ENCODE data around the gene HADHB. TPM values are rescaled to one million over a fixed set of nuclear protein-coding genes. Genes with fewer than 3 reads are reported as not detected.

Gene HADHB
- polyA plus RNA-seq, 4 donors: 102 to 331 (median 189) TPM

GRCh38 chr2:26235089-26235488 is 9.7 kb upstream of the HADHB start:
- 43 to 80% (median 71%) methylated on average over 9 of the region's 9 CpGs for WGBS, 3 donors
- no peaks in the 10 kb centered on the region for H3K9me3 ChIP-seq (ENCODE audit: control insufficient read depth in 2 of 2, insufficient read depth in 1 of 2, low read depth in 1 of 2, low read length in 1 of 2)
- DNase-seq: peak in 1 of 2 donors; percentile 38
- no peaks in the 10 kb centered on the region for H3K27me3 ChIP-seq (ENCODE audit: control insufficient read depth in 3 of 3, insufficient read depth in 3 of 3, low read length in 3 of 3)
- peaks cover 6 to 9% (median 6%) of the 10 kb centered on the region in 3 donors for H3K4me1 ChIP-seq (ENCODE audit: control insufficient read depth in 3 of 3, insufficient read depth in 2 of 3, low read depth in 1 of 3, low read length in 2 of 3)
- H3K27ac ChIP-seq (ENCODE audit: low read depth in 1 of 3, low read length in 2 of 3): no peak overlapping the region
- H3K36me3 ChIP-seq (ENCODE audit: control insufficient read depth in 3 of 3, insufficient read depth in 2 of 3, low read depth in 1 of 3, low read length in 3 of 3): peaks cover 20 to 46% (median 27%) of the 10 kb centered on the region in 3 donors
- no peak for FAIRE-seq
- no peak overlapping the region for H3K4me3 ChIP-seq (ENCODE audit: low read depth in 1 of 3, low read length in 3 of 3)

GRCh38 chr2:26237868-26238267 is 6.9 kb upstream of the HADHB start:
- no peaks in the 10 kb centered on the region for H3K9me3 ChIP-seq (ENCODE audit: control insufficient read depth in 2 of 2, insufficient read depth in 1 of 2, low read depth in 1 of 2, low read length in 1 of 2)
- WGBS, 3 donors: 69 to 96% (median 87%) methylated on average over 1 of the region's 1 CpG
- FAIRE-seq (no peak), DNase-seq (no peak)
- peaks cover 7 to 17% (median 9%) of the 10 kb centered on the region in 3 donors for H3K4me1 ChIP-seq (ENCODE audit: control insufficient read depth in 3 of 3, insufficient read depth in 2 of 3, low read depth in 1 of 3, low read length in 2 of 3)
- H3K27ac ChIP-seq (ENCODE audit: low read depth in 1 of 3, low read length in 2 of 3): no peak overlapping the region
- H3K4me3 ChIP-seq (ENCODE audit: low read depth in 1 of 3, low read length in 3 of 3): no peak overlapping the region
- peaks cover 11 to 34% (median 15%) of the 10 kb centered on the region in 3 donors for H3K36me3 ChIP-seq (ENCODE audit: control insufficient read depth in 3 of 3, insufficient read depth in 2 of 3, low read depth in 1 of 3, low read length in 3 of 3)
- no peaks in the 10 kb centered on the region for H3K27me3 ChIP-seq (ENCODE audit: control insufficient read depth in 3 of 3, insufficient read depth in 3 of 3, low read length in 3 of 3)

- no peaks in the 10 kb centered on the region for H3K9me3 ChIP-seq (ENCODE audit: control insufficient read depth in 2 of 2, insufficient read depth in 1 of 2, low read depth in 1 of 2, low read length in 1 of 2)
- H3K4me3 ChIP-seq (ENCODE audit: low read depth in 1 of 3, low read length in 3 of 3): no peak overlapping the region
- FAIRE-seq (no peak), DNase-seq (peak; percentile 38 to 58)
- H3K4me1 ChIP-seq (ENCODE audit: control insufficient read depth in 3 of 3, insufficient read depth in 2 of 3, low read depth in 1 of 3, low read length in 2 of 3): peaks cover 7 to 17% (median 9%) of the 10 kb centered on the region in 3 donors
- H3K27ac ChIP-seq (ENCODE audit: low read depth in 1 of 3, low read length in 2 of 3): no peak overlapping the region
- WGBS, 3 donors: 43 to 76% (median 63%) methylated on average over 4 of the region's 4 CpGs
- H3K27me3 ChIP-seq (ENCODE audit: control insufficient read depth in 3 of 3, insufficient read depth in 3 of 3, low read length in 3 of 3): no peaks in the 10 kb centered on the region
- peaks cover 10 to 31% (median 11%) of the 10 kb centered on the region in 3 donors for H3K36me3 ChIP-seq (ENCODE audit: control insufficient read depth in 3 of 3, insufficient read depth in 2 of 3, low read depth in 1 of 3, low read length in 3 of 3)
Observed at GRCh38 chr2:26238311-26238958, 6.3 kb upstream of the HADHB start.

GRCh38 chr2:26241928-26242436 is 2.8 kb upstream of the HADHB start:
- peak overlapping the region in 1 of 3 donors; percentile 30 for H3K27ac ChIP-seq (ENCODE audit: low read depth in 1 of 3, low read length in 2 of 3)
- no peak for FAIRE-seq
- H3K4me1 ChIP-seq (ENCODE audit: control insufficient read depth in 3 of 3, insufficient read depth in 2 of 3, low read depth in 1 of 3, low read length in 2 of 3): peaks cover 7 to 21% (median 9%) of the 10 kb centered on the region in 3 donors
- H3K27me3 ChIP-seq (ENCODE audit: control insufficient read depth in 3 of 3, insufficient read depth in 3 of 3, low read length in 3 of 3): no peaks in the 10 kb centered on the region
- 35 to 68% (median 44%) methylated on average over 6 of the region's 6 CpGs for WGBS, 3 donors
- H3K4me3 ChIP-seq (ENCODE audit: low read depth in 1 of 3, low read length in 3 of 3): no peak overlapping the region
- H3K36me3 ChIP-seq (ENCODE audit: control insufficient read depth in 3 of 3, insufficient read depth in 2 of 3, low read depth in 1 of 3, low read length in 3 of 3): peaks cover 0 to 11% (median under 1%) of the 10 kb centered on the region in 3 donors
- H3K9me3 ChIP-seq (ENCODE audit: control insufficient read depth in 2 of 2, insufficient read depth in 1 of 2, low read depth in 1 of 2, low read length in 1 of 2): no peaks in the 10 kb centered on the region
- DNase-seq: no peak

- Histone ChIP-seq H3K36me3 (ENCODE audit: control insufficient read depth in 3 of 3, insufficient read depth in 2 of 3, low read depth in 1 of 3, low read length in 3 of 3) (peaks cover 0 to 2% (median 0%) of the 10 kb centered on the region in 3 donors), H3K27ac (ENCODE audit: low read depth in 1 of 3, low read length in 2 of 3) (peak overlapping the region; percentile 98), H3K27me3 (ENCODE audit: control insufficient read depth in 3 of 3, insufficient read depth in 3 of 3, low read length in 3 of 3) (no peaks in the 10 kb centered on the region), H3K9me3 (ENCODE audit: control insufficient read depth in 2 of 2, insufficient read depth in 1 of 2, low read depth in 1 of 2, low read length in 1 of 2) (no peaks in the 10 kb centered on the region), H3K4me3 (ENCODE audit: low read depth in 1 of 3, low read length in 3 of 3) (peak overlapping the region; percentile 85 to 98 (median 97)), H3K4me1 (ENCODE audit: control insufficient read depth in 3 of 3, insufficient read depth in 2 of 3, low read depth in 1 of 3, low read length in 2 of 3) (peaks cover 9 to 21% (median 10%) of the 10 kb centered on the region in 3 donors)
- WGBS, 3 donors: 1 to 2% (median 1%) methylated on average over 22 of the region's 22 CpGs
- FAIRE-seq: no peak
- peak; percentile 36 to 54 for DNase-seq
Observed at GRCh38 chr2:26243470-26244308, 1.1 kb upstream of the HADHB start.

- Histone ChIP-seq H3K4me1 (ENCODE audit: control insufficient read depth in 3 of 3, insufficient read depth in 2 of 3, low read depth in 1 of 3, low read length in 2 of 3) (peaks cover 3 to 10% (median 3%) of the 10 kb centered on the region in 3 donors), H3K36me3 (ENCODE audit: control insufficient read depth in 3 of 3, insufficient read depth in 2 of 3, low read depth in 1 of 3, low read length in 3 of 3) (peaks cover 0 to 2% (median 0%) of the 10 kb centered on the region in 3 donors), H3K9me3 (ENCODE audit: control insufficient read depth in 2 of 2, insufficient read depth in 1 of 2, low read depth in 1 of 2, low read length in 1 of 2) (no peaks in the 10 kb centered on the region), H3K27ac (ENCODE audit: low read depth in 1 of 3, low read length in 2 of 3) (peak overlapping the region; percentile 98), H3K27me3 (ENCODE audit: control insufficient read depth in 3 of 3, insufficient read depth in 3 of 3, low read length in 3 of 3) (no peaks in the 10 kb centered on the region), H3K4me3 (ENCODE audit: low read depth in 1 of 3, low read length in 3 of 3) (peak overlapping the region; percentile 80 to 98 (median 97))
- FAIRE-seq: no peak
- 0 to 1% (median 0%) methylated on average over 21 of the region's 21 CpGs for WGBS, 3 donors
- peak in 1 of 2 donors; percentile 78 for DNase-seq
Observed at GRCh38 chr2:26245231-26245732, 543 bp downstream of the HADHB start.

- DNase-seq: peak; percentile 35 to 36
- 3 to 16% (median 4%) methylated on average over 3 of the region's 3 CpGs for WGBS, 3 donors
- Histone ChIP-seq H3K4me1 (ENCODE audit: control insufficient read depth in 3 of 3, insufficient read depth in 2 of 3, low read depth in 1 of 3, low read length in 2 of 3) (peaks cover 3 to 5% (median 3%) of the 10 kb centered on the region in 3 donors), H3K27ac (ENCODE audit: low read depth in 1 of 3, low read length in 2 of 3) (peak overlapping the region; percentile 98), H3K27me3 (ENCODE audit: control insufficient read depth in 3 of 3, insufficient read depth in 3 of 3, low read length in 3 of 3) (no peaks in the 10 kb centered on the region), H3K36me3 (ENCODE audit: control insufficient read depth in 3 of 3, insufficient read depth in 2 of 3, low read depth in 1 of 3, low read length in 3 of 3) (peaks cover 0 to 2% (median 0%) of the 10 kb centered on the region in 3 donors), H3K9me3 (ENCODE audit: control insufficient read depth in 2 of 2, insufficient read depth in 1 of 2, low read depth in 1 of 2, low read length in 1 of 2) (no peaks in the 10 kb centered on the region), H3K4me3 (ENCODE audit: low read depth in 1 of 3, low read length in 3 of 3) (peak overlapping the region in 2 of 3 donors; percentile 97 to 98)
- no peak for FAIRE-seq
Observed at GRCh38 chr2:26245810-26246209, 1.1 kb downstream of the HADHB start.

GRCh38 chr2:26246818-26247217 is 2.1 kb downstream of the HADHB start:
- Histone ChIP-seq H3K9me3 (ENCODE audit: control insufficient read depth in 2 of 2, insufficient read depth in 1 of 2, low read depth in 1 of 2, low read length in 1 of 2) (no peaks in the 10 kb centered on the region), H3K36me3 (ENCODE audit: control insufficient read depth in 3 of 3, insufficient read depth in 2 of 3, low read depth in 1 of 3, low read length in 3 of 3) (peaks cover 0 to 2% (median 0%) of the 10 kb centered on the region in 3 donors), H3K27ac (ENCODE audit: low read depth in 1 of 3, low read length in 2 of 3) (no peak overlapping the region), H3K4me1 (ENCODE audit: control insufficient read depth in 3 of 3, insufficient read depth in 2 of 3, low read depth in 1 of 3, low read length in 2 of 3) (peaks cover 2 to 4% (median 3%) of the 10 kb centered on the region in 3 donors), H3K4me3 (ENCODE audit: low read depth in 1 of 3, low read length in 3 of 3) (peak overlapping the region in 1 of 3 donors; percentile 97), H3K27me3 (ENCODE audit: control insufficient read depth in 3 of 3, insufficient read depth in 3 of 3, low read length in 3 of 3) (no peaks in the 10 kb centered on the region)
- DNase-seq (no peak), FAIRE-seq (no peak)
- 40 to 70% (median 58%) methylated on average over 9 of the region's 9 CpGs for WGBS, 3 donors
